ENCODE data around the gene MEF2C. TPM values are rescaled to one million over a fixed set of nuclear protein-coding genes. Genes with fewer than 3 reads are reported as not detected.

The MEF2C gene
- total and polyA plus RNA-seq, 2 of the 13 experiments (the other 11 are each of a cell fraction or from before 2014, with no cell fraction given): 0.02 TPM; not detected in 1

DNA sequence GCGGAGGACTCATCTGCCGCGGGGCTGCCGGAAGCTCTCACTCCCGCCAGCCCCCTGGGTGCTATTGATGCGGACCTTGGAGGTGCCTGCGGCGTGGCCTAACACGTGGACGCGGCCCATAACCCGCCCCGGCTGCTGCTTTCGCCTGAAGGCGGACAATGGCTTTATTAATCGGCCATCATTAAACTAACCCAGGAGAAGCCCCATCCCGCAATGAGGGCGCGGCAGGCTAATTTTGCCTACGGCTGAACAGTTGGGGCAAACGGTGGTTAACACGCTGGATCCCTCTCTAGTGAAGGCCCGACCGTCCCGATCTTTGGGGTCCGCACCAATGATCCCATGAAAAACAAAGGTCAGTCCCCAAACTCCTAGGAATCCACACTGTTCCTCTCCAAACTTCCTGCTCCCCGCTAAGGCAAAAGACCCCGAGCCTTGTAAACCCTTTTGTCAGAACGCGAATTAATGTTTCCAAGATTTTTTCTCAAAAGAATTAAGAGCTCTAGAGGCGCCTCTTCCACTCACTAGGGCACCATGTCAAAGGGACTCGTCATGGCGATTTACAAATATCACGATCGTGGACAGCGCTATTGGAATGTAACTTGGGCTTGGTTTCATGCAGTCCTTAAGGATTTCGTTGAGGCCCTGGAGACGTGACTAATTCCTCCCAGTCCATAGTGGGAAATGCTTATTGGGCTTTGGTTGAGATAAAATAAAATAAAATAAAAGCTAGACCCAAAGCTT, 193.1 kb downstream of the MEF2C start (continued):
- TF ChIP-seq, protein P1, sequence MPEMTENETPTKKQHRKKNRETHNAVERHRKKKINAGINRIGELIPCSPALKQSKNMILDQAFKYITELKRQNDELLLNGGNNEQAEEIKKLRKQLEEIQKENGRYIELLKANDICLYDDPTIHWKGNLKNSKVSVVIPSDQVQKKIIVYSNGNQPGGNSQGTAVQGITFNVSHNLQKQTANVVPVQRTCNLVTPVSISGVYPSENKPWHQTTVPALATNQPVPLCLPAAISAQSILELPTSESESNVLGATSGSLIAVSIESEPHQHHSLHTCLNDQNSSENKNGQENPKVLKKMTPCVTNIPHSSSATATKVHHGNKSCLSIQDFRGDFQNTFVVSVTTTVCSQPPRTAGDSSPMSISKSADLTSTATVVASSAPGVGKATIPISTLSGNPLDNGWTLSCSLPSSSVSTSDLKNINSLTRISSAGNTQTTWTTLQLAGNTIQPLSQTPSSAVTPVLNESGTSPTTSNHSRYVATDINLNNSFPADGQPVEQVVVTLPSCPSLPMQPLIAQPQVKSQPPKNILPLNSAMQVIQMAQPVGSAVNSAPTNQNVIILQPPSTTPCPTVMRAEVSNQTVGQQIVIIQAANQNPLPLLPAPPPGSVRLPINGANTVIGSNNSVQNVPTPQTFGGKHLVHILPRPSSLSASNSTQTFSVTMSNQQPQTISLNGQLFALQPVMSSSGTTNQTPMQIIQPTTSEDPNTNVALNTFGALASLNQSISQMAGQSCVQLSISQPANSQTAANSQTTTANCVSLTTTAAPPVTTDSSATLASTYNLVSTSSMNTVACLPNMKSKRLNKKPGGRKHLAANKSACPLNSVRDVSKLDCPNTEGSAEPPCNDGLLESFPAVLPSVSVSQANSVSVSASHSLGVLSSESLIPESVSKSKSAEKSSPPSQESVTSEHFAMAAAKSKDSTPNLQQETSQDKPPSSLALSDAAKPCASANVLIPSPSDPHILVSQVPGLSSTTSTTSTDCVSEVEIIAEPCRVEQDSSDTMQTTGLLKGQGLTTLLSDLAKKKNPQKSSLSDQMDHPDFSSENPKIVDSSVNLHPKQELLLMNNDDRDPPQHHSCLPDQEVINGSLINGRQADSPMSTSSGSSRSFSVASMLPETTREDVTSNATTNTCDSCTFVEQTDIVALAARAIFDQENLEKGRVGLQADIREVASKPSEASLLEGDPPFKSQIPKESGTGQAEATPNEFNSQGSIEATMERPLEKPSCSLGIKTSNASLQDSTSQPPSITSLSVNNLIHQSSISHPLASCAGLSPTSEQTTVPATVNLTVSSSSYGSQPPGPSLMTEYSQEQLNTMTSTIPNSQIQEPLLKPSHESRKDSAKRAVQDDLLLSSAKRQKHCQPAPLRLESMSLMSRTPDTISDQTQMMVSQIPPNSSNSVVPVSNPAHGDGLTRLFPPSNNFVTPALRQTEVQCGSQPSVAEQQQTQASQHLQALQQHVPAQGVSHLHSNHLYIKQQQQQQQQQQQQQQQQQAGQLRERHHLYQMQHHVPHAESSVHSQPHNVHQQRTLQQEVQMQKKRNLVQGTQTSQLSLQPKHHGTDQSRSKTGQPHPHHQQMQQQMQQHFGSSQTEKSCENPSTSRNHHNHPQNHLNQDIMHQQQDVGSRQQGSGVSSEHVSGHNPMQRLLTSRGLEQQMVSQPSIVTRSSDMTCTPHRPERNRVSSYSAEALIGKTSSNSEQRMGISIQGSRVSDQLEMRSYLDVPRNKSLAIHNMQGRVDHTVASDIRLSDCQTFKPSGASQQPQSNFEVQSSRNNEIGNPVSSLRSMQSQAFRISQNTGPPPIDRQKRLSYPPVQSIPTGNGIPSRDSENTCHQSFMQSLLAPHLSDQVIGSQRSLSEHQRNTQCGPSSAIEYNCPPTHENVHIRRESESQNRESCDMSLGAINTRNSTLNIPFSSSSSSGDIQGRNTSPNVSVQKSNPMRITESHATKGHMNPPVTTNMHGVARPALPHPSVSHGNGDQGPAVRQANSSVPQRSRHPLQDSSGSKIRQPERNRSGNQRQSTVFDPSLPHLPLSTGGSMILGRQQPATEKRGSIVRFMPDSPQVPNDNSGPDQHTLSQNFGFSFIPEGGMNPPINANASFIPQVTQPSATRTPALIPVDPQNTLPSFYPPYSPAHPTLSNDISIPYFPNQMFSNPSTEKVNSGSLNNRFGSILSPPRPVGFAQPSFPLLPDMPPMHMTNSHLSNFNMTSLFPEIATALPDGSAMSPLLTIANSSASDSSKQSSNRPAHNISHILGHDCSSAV (CRISPR knock-in tag; IDR thresholded peaks at IDR 0.05; ENCODE audit: borderline replicate concordance): no peak
- TF ChIP-seq STAT5B (CRISPR knock-in tag; IDR thresholded peaks at IDR 0.05) (no peak), ZNF570 (CRISPR knock-in tag; IDR thresholded peaks at IDR 0.05; ENCODE audit: borderline replicate concordance) (no peak), ZFX (CRISPR knock-in tag; IDR thresholded peaks at IDR 0.05; ENCODE audit: low read depth) (no peak), GABPA (IDR thresholded peaks at IDR 0.05; ENCODE audit: low read depth, low read length) (no peak), GABPA (CRISPR knock-in tag; IDR thresholded peaks at IDR 0.05; ENCODE audit: low read depth) (no peak)
- TF ChIP-seq, protein P2, sequence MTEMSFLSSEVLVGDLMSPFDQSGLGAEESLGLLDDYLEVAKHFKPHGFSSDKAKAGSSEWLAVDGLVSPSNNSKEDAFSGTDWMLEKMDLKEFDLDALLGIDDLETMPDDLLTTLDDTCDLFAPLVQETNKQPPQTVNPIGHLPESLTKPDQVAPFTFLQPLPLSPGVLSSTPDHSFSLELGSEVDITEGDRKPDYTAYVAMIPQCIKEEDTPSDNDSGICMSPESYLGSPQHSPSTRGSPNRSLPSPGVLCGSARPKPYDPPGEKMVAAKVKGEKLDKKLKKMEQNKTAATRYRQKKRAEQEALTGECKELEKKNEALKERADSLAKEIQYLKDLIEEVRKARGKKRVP (CRISPR knock-in tag; IDR thresholded peaks at IDR 0.05): no peak
